ENCODE measurements around the gene LAD1. TPM values are rescaled to one million over a fixed set of nuclear protein-coding genes. Genes with fewer than 3 reads are reported as not detected.

LAD1 gene
- total and polyA plus RNA-seq, 2 of the 13 experiments (the other 11 are each of a cell fraction or from before 2014, with no cell fraction given), result 10.8 to 65.6 TPM

DNA sequence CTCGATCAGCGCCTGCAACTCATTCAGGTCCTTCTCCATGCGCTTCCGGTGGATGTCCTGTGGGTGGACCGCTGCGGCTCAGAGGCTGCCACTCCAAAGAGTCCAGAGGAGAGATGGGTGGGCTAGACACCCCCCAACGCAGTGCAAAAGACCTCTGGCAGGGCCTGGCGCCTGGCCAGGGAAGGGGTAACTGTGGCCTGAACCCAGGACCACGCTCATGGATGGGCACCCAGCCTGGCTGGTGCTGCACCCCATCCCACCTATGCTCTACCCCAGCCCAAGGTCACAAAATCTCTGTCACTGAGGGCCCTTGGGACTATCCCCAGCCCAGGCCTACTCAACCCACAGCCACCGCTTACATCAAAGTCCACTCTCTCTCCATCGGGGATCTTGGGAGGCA, 33.9 kb downstream of the LAD1 start (continued):
- TF ChIP-seq, protein P1, sequence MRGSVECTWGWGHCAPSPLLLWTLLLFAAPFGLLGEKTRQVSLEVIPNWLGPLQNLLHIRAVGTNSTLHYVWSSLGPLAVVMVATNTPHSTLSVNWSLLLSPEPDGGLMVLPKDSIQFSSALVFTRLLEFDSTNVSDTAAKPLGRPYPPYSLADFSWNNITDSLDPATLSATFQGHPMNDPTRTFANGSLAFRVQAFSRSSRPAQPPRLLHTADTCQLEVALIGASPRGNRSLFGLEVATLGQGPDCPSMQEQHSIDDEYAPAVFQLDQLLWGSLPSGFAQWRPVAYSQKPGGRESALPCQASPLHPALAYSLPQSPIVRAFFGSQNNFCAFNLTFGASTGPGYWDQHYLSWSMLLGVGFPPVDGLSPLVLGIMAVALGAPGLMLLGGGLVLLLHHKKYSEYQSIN (CRISPR knock-in tag; IDR thresholded peaks at IDR 0.05; ENCODE audit: borderline replicate concordance), result no peak
- TF ChIP-seq MATR3 (CRISPR knock-in tag; IDR thresholded peaks at IDR 0.05), result no peak
- no peak for TF ChIP-seq ZNF709 (CRISPR knock-in tag; IDR thresholded peaks at IDR 0.05)

DNA sequence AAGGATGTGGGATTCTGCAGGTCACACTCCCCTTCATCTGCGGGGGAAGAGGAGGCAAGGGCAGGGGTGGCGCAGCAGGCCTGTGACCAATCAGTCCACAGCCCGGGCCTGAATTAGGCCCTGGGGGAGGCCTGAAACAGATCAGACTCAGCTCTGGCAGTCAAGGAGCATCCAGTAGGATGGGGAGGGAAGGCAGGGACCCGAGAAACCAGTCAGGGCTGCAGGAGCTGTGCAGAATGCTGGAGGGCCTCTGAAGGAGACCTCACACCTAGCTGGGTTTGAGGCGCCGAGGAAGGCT, 34.4 kb downstream of the LAD1 start:
- intact Hi-C loops (cut with micrococcal nuclease; ENCODE audit: unreplicated experiment), result no loop called here

DNA sequence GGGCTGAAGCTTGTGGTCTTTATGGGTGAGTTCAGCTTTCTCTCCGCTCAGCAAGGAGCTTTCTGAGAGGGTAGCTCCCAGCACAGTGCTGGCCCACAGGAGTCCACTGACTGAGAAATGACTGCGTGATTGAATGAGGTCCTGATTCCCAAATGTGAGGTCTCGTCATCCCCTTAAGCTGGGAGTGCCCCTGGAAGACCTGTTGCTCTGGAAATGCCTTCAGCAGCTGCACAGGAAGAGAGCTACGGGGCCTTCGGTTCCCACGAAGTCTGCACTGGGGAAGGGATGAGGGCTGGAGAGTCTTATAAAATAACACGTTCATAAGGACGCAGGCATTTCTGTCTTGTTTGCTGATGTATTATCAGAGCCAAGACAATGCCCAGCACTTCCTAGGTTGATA, 35.7 kb downstream of the LAD1 start:
- Histone ChIP-seq H3K9me3 (ENCODE audit: low read length) (no peaks in the 10 kb centered on the region), H3K27ac (ENCODE audit: extremely low read length, insufficient read depth, low read length) (no peak overlapping the region), H3K27me3 (ENCODE audit: control insufficient read depth in 1 of 2, insufficient read depth in 2 of 2, low read length in 2 of 2) (peaks cover 13 to 37% of the 10 kb centered on the region in 2 experiments), H2AFZ (ENCODE audit: low read length) (no peak overlapping the region), H3K4me3 (replicated peaks in 1 of 3; ENCODE audit: insufficient read depth in 1 of 3, low read depth in 2 of 3, low read length in 3 of 3) (no peak overlapping the region), H3K4me2 (ENCODE audit: low read depth, low read length) (no peak overlapping the region), H3K4me1 (ENCODE audit: insufficient read depth, low read length) (no peaks in the 10 kb centered on the region), H4K20me1 (ENCODE audit: insufficient read depth, low read length) (no peaks in the 10 kb centered on the region), H3K9ac (ENCODE audit: insufficient read depth, low read depth, low read length) (no peak overlapping the region), H3K79me2 (ENCODE audit: insufficient read depth, low read length) (no peaks in the 10 kb centered on the region), H3K36me3 (replicated peaks in 1 of 2; ENCODE audit: control insufficient read depth in 1 of 2, insufficient read depth in 2 of 2, low read length in 2 of 2) (no peaks in the 10 kb centered on the region)
- FAIRE-seq (no peak), DNase-seq (ENCODE audit: low spot score) (no peak), ATAC-seq (no peak)
- 4% methylated on average over 7 of the region's 8 CpGs for WGBS (ENCODE audit: low lambda C conversion rate)
- BruUV-seq (replicated peaks), result no TSS peak
- in situ Hi-C loops (cut with HindIII; ENCODE audit: extremely low pct_ligation_motif_present, low pct_unique_long_range_greater_than_20kb), result no loop called here
- ChIA-PET POLR2A (interaction anchor here (0.7 kb wide), 1 partner anchor 85 kb away, joined by 3 read pairs; no protein-coding TSS in a partner anchor), CTCF (ENCODE audit: low intra/inter-chr PET ratio, low total read pairs) (no interaction called here)
- intact Hi-C loops (cut with micrococcal nuclease; ENCODE audit: unreplicated experiment), result no loop called here
- TF ChIP-seq, protein P2, sequence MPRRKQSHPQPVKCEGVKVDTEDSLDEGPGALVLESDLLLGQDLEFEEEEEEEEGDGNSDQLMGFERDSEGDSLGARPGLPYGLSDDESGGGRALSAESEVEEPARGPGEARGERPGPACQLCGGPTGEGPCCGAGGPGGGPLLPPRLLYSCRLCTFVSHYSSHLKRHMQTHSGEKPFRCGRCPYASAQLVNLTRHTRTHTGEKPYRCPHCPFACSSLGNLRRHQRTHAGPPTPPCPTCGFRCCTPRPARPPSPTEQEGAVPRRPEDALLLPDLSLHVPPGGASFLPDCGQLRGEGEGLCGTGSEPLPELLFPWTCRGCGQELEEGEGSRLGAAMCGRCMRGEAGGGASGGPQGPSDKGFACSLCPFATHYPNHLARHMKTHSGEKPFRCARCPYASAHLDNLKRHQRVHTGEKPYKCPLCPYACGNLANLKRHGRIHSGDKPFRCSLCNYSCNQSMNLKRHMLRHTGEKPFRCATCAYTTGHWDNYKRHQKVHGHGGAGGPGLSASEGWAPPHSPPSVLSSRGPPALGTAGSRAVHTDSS (CRISPR knock-in tag; conservative IDR thresholded peaks at IDR 0.05), result no peak
- TF ChIP-seq ZNF552 (CRISPR knock-in tag; IDR thresholded peaks at IDR 0.05; ENCODE audit: borderline replicate concordance), result no peak

More for the DNA sequence above, 34.4 kb downstream of the LAD1 start:
- no peak overlapping the region for H3K27ac ChIP-seq (ENCODE audit: extremely low read length, insufficient read depth, low read length)
- no peaks in the 10 kb centered on the region for H3K79me2 ChIP-seq (ENCODE audit: insufficient read depth, low read length)
- in situ Hi-C loops (cut with HindIII; ENCODE audit: extremely low pct_ligation_motif_present, low pct_unique_long_range_greater_than_20kb), result loop anchor here (5.0 kb wide), 1 partner anchor 102 kb away; no protein-coding TSS in a partner anchor
- H2AFZ ChIP-seq (ENCODE audit: low read length), result no peak overlapping the region
- POLR2A ChIA-PET, result no interaction called here
- H4K20me1 ChIP-seq (ENCODE audit: insufficient read depth, low read length), result no peaks in the 10 kb centered on the region
- H3K4me2 ChIP-seq (ENCODE audit: low read depth, low read length), result no peak overlapping the region
- H3K27me3 ChIP-seq (ENCODE audit: control insufficient read depth in 1 of 2, insufficient read depth in 2 of 2, low read length in 2 of 2), result peaks cover 13 to 37% of the 10 kb centered on the region in 2 experiments
- H3K9me3 ChIP-seq (ENCODE audit: low read length), result no peaks in the 10 kb centered on the region
- DNase-seq (ENCODE audit: low spot score) (no peak), ATAC-seq (no peak), FAIRE-seq (no peak)
- BruUV-seq (replicated peaks), result no TSS peak
- H3K4me3 ChIP-seq (replicated peaks in 1 of 3; ENCODE audit: insufficient read depth in 1 of 3, low read depth in 2 of 3, low read length in 3 of 3), result no peak overlapping the region
- no peaks in the 10 kb centered on the region for H3K4me1 ChIP-seq (ENCODE audit: insufficient read depth, low read length)
- TF ChIP-seq, protein P3, sequence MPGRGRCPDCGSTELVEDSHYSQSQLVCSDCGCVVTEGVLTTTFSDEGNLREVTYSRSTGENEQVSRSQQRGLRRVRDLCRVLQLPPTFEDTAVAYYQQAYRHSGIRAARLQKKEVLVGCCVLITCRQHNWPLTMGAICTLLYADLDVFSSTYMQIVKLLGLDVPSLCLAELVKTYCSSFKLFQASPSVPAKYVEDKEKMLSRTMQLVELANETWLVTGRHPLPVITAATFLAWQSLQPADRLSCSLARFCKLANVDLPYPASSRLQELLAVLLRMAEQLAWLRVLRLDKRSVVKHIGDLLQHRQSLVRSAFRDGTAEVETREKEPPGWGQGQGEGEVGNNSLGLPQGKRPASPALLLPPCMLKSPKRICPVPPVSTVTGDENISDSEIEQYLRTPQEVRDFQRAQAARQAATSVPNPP (CRISPR knock-in tag; IDR thresholded peaks at IDR 0.05), result no peak
- H3K9ac ChIP-seq (ENCODE audit: insufficient read depth, low read depth, low read length), result no peak overlapping the region
- CTCF ChIA-PET (ENCODE audit: low intra/inter-chr PET ratio, low total read pairs), result no interaction called here
- 13% methylated on average over 5 of the region's 6 CpGs for WGBS (ENCODE audit: low lambda C conversion rate)
- no peaks in the 10 kb centered on the region for H3K36me3 ChIP-seq (replicated peaks in 1 of 2; ENCODE audit: control insufficient read depth in 1 of 2, insufficient read depth in 2 of 2, low read length in 2 of 2)

Data from HepG2 (cell line).